Stimulated activated CD4-positive, alpha-beta T cell treated with anti-CD3 and anti-CD28 coated beads, Interleukin-1b, Interleukin-23, amount 100 ng/mL, for 1 hour (primary cell): Measurements from ENCODE around the gene MORN1.
"Not testable (repeated sequence)": the region's sequence is repeated elsewhere in the genome, so short reads cannot be mapped to it uniquely, and the experiment has no call there.

Experiments used
- DNase-seq, 2 donors: peaks; one replicate each; pipeline ENCODE4 v3.0.0-alpha.2; 2020; ENCODE audit warnings: low read depth in 2 of 2

Gene MORN1

GRCh38 chr1:2391041-2391930 lies at the start of gene MORN1, which contains the start of gene RER1:
TSS of gene MORN1 (minus strand) at chr1:2391554. CDS start at chr1:2391533, 21 bp downstream.
TSS of gene RER1 (plus strand) at chr1:2391841. CDS start at chr1:2395791, 3,950 bp downstream.
- peak; percentile 93 to 97 for DNase-seq

- not testable (repeated sequence) for DNase-seq
Observed at GRCh38 chr1:2440346-2440745, 49.0 kb upstream of the MORN1 start.

- DNase-seq, result no peak
Observed at GRCh38 chr1:2439369-2439768, 48.0 kb upstream of the MORN1 start.

GRCh38 chr1:2438641-2439040 lies 47.3 kb upstream of the MORN1 start:
- DNase-seq, result no peak

- DNase-seq, result no peak
Observed at GRCh38 chr1:2438038-2438437, 46.7 kb upstream of the MORN1 start.

- DNase-seq, result no peak
Observed at GRCh38 chr1:2437617-2438016, 46.3 kb upstream of the MORN1 start.

- DNase-seq, result no peak
Observed at GRCh38 chr1:2436876-2437275, 45.5 kb upstream of the MORN1 start.

GRCh38 chr1:2435746-2436355 lies 44.5 kb upstream of the MORN1 start:
- DNase-seq, result no peak

GRCh38 chr1:2435091-2435490 lies 43.7 kb upstream of the MORN1 start:
- no peak for DNase-seq

GRCh38 chr1:2433936-2434655 lies 42.7 kb upstream of the MORN1 start:
- DNase-seq, result no peak

GRCh38 chr1:2433196-2433595 lies 41.8 kb upstream of the MORN1 start:
- no peak for DNase-seq

- DNase-seq, result no peak
Observed at GRCh38 chr1:2432441-2432844, 41.1 kb upstream of the MORN1 start.

- DNase-seq, result no peak
Observed at GRCh38 chr1:2431518-2431917, 40.2 kb upstream of the MORN1 start.

- no peak for DNase-seq
Observed at GRCh38 chr1:2431103-2431502, 39.7 kb upstream of the MORN1 start.

GRCh38 chr1:2430592-2430973 lies 39.2 kb upstream of the MORN1 start:
- no peak for DNase-seq

GRCh38 chr1:2429780-2430591 lies 38.6 kb upstream of the MORN1 start:
- no peak for DNase-seq

- DNase-seq, result no peak
Observed at GRCh38 chr1:2428490-2428889, 37.1 kb upstream of the MORN1 start.

- DNase-seq, result no peak
Observed at GRCh38 chr1:2427976-2428375, 36.6 kb upstream of the MORN1 start.

GRCh38 chr1:2427051-2427450 lies 35.7 kb upstream of the MORN1 start:
- DNase-seq, result no peak

- no peak for DNase-seq
Observed at GRCh38 chr1:2426540-2426939, 35.2 kb upstream of the MORN1 start.

- no peak for DNase-seq
Observed at GRCh38 chr1:2425892-2426291, 34.5 kb upstream of the MORN1 start.

- DNase-seq, result no peak
Observed at GRCh38 chr1:2422523-2422922, 31.2 kb upstream of the MORN1 start.
